ENCODE measurements around the gene ALKBH1. TPM values are rescaled to one million over a fixed set of nuclear protein-coding genes. Genes with fewer than 3 reads are reported as not detected.

Gene ALKBH1
- total and polyA plus RNA-seq, 2 donors (not counting 3 experiments of a cell fraction or from before 2014, with no cell fraction given), result 10.2 to 14.8 TPM

DNA sequence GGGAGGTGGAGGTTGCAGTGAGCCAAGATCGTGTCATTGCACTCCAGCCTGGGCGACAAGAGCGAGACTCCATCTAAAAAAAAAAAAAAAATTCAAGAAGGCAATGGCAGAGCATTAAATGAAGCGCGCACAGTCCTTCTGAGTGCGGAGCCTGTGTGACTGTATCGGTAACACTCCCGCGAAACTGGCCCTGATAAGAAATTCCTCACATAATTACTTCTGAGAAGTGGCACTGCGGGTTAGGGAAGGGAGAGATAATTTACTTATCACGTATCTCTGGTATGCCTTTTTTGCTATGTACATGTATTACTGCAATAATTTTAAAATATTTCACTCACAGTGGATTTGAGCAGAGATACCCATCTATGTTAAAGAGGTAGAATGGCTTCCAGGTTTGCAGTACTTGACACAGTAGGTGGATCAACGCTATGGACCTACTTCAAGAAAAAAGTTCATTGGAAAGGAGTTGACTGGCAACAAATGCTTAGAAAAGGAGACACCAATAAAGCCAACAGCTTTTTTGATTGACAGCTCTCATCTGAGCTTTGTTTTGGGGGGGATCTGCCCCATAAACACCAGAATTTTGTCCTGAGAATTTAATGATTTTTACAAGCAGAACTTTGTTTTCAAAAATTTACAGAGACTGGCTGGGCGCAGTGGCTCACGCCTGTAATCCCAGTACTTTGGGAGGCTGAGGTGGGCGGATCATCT, 62.1 kb downstream of the ALKBH1 start:
- H4K20me1 ChIP-seq (replicated peaks; ENCODE audit: control insufficient read depth, extremely low read depth, insufficient read depth, low read length), result no peaks in the 10 kb centered on the region
- no peak overlapping the region for H3K27ac ChIP-seq (ENCODE audit: insufficient read depth, low read depth, low read length)
- H3K4me3 ChIP-seq (replicated peaks in 1 of 3; ENCODE audit: insufficient read depth in 1 of 3, low read depth in 1 of 3, low read length in 3 of 3), result no peak overlapping the region
- ChIA-PET POLR2A (no interaction called here), CTCF (interaction anchor here (1.4 to 1.5 kb wide), 2 partner anchors 10 to 12 kb away, joined by 3 to 4 read pairs; no protein-coding TSS in a partner anchor)
- peaks cover 15% of the 10 kb centered on the region for H3K4me1 ChIP-seq (ENCODE audit: control insufficient read depth, extremely low read depth, insufficient read depth, low read length)
- intact Hi-C loops (cut with micrococcal nuclease) (no loop called here), dilution Hi-C loops (cut with MboI; ENCODE audit: extremely low pct_ligation_motif_present, low sequenced_read_pairs) (no loop called here)
- DNase-seq (ENCODE audit: low read depth, low spot score) (no peak), FAIRE-seq (no peak)
- no peak overlapping the region for H3K4me2 ChIP-seq (ENCODE audit: insufficient read depth, low read length)
- no peaks in the 10 kb centered on the region for H3K9me3 ChIP-seq (replicated peaks; ENCODE audit: control insufficient read depth, insufficient read depth, low read length)
- TF ChIP-seq MYC (IDR thresholded peaks at IDR 0.05; ENCODE audit: low read depth, low read length) (no peak), FOS (IDR thresholded peaks at IDR 0.05; ENCODE audit: borderline replicate concordance, insufficient read depth, low read length) (no peak), JUN (IDR thresholded peaks at IDR 0.05; ENCODE audit: borderline replicate concordance, insufficient read depth, insufficient read length, low read depth) (no peak), POLR2AphosphoS5 (IDR thresholded peaks at IDR 0.05; ENCODE audit: insufficient read depth, low read depth, low read length) (no peak), POLR2A (IDR thresholded peaks at IDR 0.05; ENCODE audit: low read depth, low read length) (no peak), EZH2 (IDR thresholded peaks at IDR 0.05; ENCODE audit: borderline replicate concordance, low read depth, low read length, severe bottlenecking) (no peak), GATA2 (IDR thresholded peaks at IDR 0.05; ENCODE audit: insufficient read depth, insufficient read length, low read depth, low read length) (no peak)
- TF ChIP-seq, protein P1, sequence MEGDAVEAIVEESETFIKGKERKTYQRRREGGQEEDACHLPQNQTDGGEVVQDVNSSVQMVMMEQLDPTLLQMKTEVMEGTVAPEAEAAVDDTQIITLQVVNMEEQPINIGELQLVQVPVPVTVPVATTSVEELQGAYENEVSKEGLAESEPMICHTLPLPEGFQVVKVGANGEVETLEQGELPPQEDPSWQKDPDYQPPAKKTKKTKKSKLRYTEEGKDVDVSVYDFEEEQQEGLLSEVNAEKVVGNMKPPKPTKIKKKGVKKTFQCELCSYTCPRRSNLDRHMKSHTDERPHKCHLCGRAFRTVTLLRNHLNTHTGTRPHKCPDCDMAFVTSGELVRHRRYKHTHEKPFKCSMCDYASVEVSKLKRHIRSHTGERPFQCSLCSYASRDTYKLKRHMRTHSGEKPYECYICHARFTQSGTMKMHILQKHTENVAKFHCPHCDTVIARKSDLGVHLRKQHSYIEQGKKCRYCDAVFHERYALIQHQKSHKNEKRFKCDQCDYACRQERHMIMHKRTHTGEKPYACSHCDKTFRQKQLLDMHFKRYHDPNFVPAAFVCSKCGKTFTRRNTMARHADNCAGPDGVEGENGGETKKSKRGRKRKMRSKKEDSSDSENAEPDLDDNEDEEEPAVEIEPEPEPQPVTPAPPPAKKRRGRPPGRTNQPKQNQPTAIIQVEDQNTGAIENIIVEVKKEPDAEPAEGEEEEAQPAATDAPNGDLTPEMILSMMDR (IDR thresholded peaks at IDR 0.05; ENCODE audit: extremely low read depth in 1 of 2, insufficient read depth in 1 of 2, low read depth in 1 of 2, low read length in 2 of 2), result no peak
- TF ChIP-seq, protein P2, sequence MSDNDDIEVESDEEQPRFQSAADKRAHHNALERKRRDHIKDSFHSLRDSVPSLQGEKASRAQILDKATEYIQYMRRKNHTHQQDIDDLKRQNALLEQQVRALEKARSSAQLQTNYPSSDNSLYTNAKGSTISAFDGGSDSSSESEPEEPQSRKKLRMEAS (IDR thresholded peaks at IDR 0.05; ENCODE audit: insufficient read depth, insufficient read length), result no peak
- BruUV-seq (replicated peaks), result no TSS peak
- no peak overlapping the region for H3K9ac ChIP-seq (replicated peaks; ENCODE audit: extremely low read depth, insufficient read depth, low read length)
- H3K27me3 ChIP-seq (ENCODE audit: control insufficient read depth in 2 of 2, insufficient read depth in 2 of 2, low read length in 2 of 2), result no peaks in the 10 kb centered on the region
- H2AFZ ChIP-seq (ENCODE audit: low read depth, low read length), result no peak overlapping the region
- H3K79me2 ChIP-seq (ENCODE audit: control insufficient read depth, insufficient read depth, low read length), result no peaks in the 10 kb centered on the region
- H3K36me3 ChIP-seq (ENCODE audit: control insufficient read depth in 2 of 2, extremely low read depth in 1 of 2, insufficient read depth in 2 of 2, low read length in 2 of 2), result no peaks in the 10 kb centered on the region
- H3K9me1 ChIP-seq (replicated peaks; ENCODE audit: control insufficient read depth, extremely low read depth, insufficient read depth, low read length), result no peaks in the 10 kb centered on the region

Measured in endothelial cell of umbilical vein (primary cell).